ENCODE measurements around the gene OGFOD2.

The OGFOD2 gene

DNA sequence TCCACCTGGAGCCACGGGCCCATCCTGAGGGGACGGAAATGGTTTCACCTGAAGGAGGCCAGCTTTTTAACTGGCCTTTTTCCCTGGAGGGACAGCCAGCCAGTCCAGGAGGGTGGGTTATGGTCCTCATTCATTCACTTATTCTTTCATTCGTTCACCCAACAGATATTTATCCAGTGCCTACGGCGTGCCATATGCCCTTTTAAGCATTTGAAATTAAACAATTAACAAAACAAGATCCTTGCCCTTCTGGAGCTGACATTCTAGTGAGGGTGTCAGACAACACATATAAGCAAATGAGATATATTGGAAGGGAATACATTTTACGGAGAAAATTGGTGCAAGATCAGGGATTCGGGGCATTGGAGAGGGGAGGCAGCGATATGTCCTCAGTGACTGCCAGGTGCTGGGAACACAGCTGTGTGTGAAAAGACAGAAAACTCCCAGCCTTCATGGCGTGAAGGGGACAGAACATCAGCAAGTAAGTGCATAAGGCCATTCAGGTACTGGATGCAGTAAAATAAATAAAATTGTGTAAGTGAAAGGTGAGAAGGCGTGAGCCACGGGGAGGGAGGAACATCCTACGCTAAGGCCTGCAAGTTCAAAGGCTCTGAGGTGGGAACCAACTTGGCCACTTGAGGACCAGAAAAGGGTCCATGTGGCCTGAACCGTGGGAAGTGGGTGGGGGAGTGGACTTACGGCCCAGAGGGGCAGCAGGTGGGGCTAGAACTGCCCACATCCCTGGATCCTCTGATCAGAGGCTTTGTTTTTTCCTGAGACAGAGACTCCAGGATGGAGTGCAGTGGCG lies 8.1 kb upstream of the OGFOD2 start:
- no peak for DNase-seq (ENCODE audit: low spot score)
- Histone ChIP-seq H3K4me3 (peak overlapping the region; percentile 81), H3K27ac (peak overlapping the region in 1 of 2 donors; percentile 63)
- no peak for TF ChIP-seq CTCF (IDR thresholded peaks at IDR 0.05)

DNA sequence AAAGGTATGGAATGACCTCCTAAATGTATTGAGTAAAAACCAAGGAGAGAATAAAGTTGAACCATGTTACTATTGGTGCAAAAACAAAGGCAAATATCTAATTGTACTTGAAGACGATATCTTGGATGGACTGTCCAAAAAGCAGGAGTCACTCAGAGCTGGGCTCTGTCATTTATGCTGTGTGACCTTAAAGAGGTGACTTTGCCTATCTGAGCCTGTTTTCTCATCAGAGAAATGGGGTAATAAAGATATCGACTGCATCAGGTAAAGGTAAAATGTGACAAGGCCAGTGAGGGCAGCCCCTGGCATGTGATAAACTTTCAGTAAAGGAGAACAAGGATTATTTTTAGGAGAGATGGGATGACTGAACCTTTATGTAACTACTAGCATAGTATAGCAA lies 6.9 kb upstream of the OGFOD2 start:
- H3K4me3 ChIP-seq, result no peak overlapping the region

GRCh38 chr12:122969676-122970075 lies 5.4 kb upstream of the OGFOD2 start:
- Histone ChIP-seq H3K4me3 (no peak overlapping the region), H3K27ac (no peak overlapping the region)
- no peak for TF ChIP-seq CTCF (IDR thresholded peaks at IDR 0.05)
- no peak for DNase-seq (ENCODE audit: low spot score)

More for the DNA sequence above, 6.9 kb upstream of the OGFOD2 start:
- no peak for DNase-seq (ENCODE audit: low spot score)
- H3K27ac ChIP-seq, result no peak overlapping the region
- no peak for TF ChIP-seq CTCF (IDR thresholded peaks at IDR 0.05)

DNA sequence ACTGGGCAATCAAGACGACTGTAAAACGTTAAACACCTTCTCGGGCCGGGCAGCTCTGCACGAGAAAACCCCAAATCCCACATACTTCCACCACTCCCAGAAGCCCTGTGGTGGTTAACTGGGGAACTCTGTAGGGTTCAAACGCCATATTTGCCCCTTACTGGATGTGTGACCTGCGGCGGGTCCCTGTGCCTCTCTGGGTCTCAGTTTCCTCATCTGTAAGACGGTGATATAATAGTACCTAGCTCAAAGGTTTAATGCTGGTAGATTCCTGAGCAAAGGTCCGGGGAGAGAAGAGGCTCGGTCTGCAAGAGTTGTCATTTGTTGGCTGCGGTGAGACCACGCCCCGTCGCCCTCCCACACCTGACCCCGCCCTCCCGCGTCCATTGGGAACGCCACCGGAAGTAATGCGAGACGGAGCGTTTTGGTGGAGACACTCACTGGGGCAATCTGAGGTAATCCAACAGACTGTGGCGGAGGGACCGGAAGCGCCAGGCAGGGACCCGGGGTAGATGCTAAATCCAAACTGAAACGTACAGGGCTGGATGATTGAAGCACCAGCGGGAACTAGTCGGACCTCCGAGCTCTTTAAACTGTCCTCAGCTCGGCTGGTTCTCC lies 661 bp upstream of the OGFOD2 start:
- Histone ChIP-seq H3K27ac (peak overlapping the region; percentile 96 to 98), H3K4me3 (peak overlapping the region; percentile 87)
- TF ChIP-seq CTCF (IDR thresholded peaks at IDR 0.05), result no peak
- peak; percentile 99 for DNase-seq (ENCODE audit: low spot score)

DNA sequence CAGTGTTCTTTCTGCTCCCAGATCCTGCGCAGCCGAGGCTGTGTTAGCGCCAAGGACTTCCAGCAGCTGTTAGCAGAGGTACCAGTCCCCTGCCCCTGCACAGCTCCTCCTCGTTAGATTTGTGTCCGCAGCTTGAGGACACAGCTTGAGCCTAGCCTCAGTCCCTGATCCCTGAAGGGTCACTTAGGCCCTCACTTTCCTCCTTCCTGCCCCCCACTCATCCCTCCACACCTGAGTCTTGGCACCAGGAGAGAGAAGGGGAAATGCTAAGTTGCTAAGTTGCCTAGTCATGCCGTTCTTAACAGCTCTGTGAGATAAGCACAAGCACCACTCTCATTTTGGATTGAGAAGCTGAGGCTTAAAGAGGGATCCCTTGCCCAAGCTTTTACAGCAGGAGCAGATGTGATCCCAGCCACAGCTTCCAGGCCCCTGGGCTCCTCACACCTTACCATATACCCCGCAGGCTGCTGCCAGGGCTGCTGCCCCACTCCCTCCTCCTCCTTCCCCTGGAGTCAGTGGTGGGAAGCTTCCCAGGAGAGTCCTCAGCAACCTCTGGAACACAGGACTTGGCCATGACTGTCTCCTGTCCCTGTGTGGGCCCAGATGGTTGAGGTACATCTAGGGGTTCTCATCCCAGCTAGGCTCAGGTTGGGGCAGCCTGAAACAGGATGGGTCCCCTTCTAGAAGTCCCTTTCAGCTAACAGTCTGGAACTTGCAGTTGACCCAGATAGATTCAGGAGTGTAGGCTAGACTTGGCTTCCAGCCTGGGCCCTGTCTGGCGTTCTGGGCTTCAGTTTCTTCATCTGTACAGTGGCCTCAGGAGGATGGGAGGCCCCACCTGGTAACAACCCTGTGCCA lies 975 bp downstream of the OGFOD2 start:
- Histone ChIP-seq H3K27ac (peak overlapping the region; percentile 96 to 98), H3K4me3 (peak overlapping the region; percentile 87)
- no peak for TF ChIP-seq CTCF (IDR thresholded peaks at IDR 0.05)
- DNase-seq (ENCODE audit: low spot score), result no peak

DNA sequence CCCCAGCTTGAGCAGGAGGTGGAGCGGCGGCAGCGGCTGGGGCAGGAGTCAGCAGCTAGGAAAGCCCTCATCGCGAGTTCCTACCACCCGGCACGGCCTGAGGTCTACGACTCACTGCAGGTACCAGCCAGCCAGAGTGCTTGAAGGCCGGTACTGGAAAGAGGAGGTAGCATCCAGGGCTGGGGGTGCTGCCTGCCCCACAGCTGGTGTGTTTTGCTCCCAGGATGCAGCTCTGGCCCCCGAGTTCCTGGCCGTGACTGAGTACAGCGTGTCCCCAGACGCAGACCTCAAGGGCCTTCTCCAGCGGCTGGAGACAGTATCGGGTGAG lies 1.6 kb downstream of the OGFOD2 start:
- peak overlapping the region; percentile 87 for H3K4me3 ChIP-seq
- DNase-seq (ENCODE audit: low spot score), result no peak
- H3K27ac ChIP-seq, result no peak overlapping the region

More for the DNA sequence above, 1.6 kb downstream of the OGFOD2 start:
- TF ChIP-seq CTCF (IDR thresholded peaks at IDR 0.05), result no peak

All from coronary artery (tissue), 2 donors.